HEK293T (cell line): ENCODE measurements around the gene KLHL6.

Experiments
- CTCF ChIA-PET: fragments of 350-600 bp; formaldehyde crosslinking; extraction: SDS; loops from one replicate; lab custom pipeline; 2021; ENCODE audit warnings: antibody characterized with exemption, inconsistent platforms; lab: Yijun Ruan, JAX
- POLR2A ChIA-PET: fragments of 350-600 bp; formaldehyde crosslinking; extraction: SDS; loops from one replicate; lab custom pipeline; 2020; ENCODE audit warnings: antibody characterized with exemption, inconsistent platforms; lab: Yijun Ruan, JAX
- DNase-seq: peaks from one replicate; pipeline ENCODE4 v3.0.0; 2012; ENCODE audit warnings: mixed read lengths; ENCODE audit errors: extremely low spot score
- ARNT ChIP-seq: fragments of 450-650 bp; IDR thresholded peaks from 2 replicates; pipeline ENCODE4 v1.6.1; 2017; ENCODE audit warnings: mild to moderate bottlenecking
- BHLHE40 ChIP-seq: fragments of 450-650 bp; IDR thresholded peaks from 2 replicates; pipeline ENCODE4 v1.6.1; 2016; ENCODE audit warnings: mild to moderate bottlenecking, moderate library complexity, borderline replicate concordance
- CTBP1 ChIP-seq: fragments of 450-650 bp; IDR thresholded peaks from 2 replicates; pipeline ENCODE4 v1.6.1; 2016; ENCODE audit warnings: borderline replicate concordance
- ELF4 ChIP-seq: fragments of 450-650 bp; IDR thresholded peaks from 2 replicates; pipeline ENCODE4 v1.6.1; 2017; ENCODE audit warnings: antibody characterized with exemption
- FOXA1 ChIP-seq: fragments of 450-650 bp; IDR thresholded peaks from 2 replicates; pipeline ENCODE4 v1.6.1; 2016; ENCODE audit warnings: mild to moderate bottlenecking
- FOXK2 ChIP-seq: fragments of 450-650 bp; IDR thresholded peaks from 2 replicates; pipeline ENCODE4 v1.6.1; 2016; ENCODE audit warnings: mild to moderate bottlenecking
- FOXM1 ChIP-seq: fragments of 450-650 bp; IDR thresholded peaks from 2 replicates; pipeline ENCODE4 v1.6.1; 2017; ENCODE audit warnings: mild to moderate bottlenecking, borderline replicate concordance
- HDGF ChIP-seq: fragments of 450-650 bp; IDR thresholded peaks from 2 replicates; pipeline ENCODE4 v1.6.1; 2017; ENCODE audit warnings: antibody characterized with exemption, borderline replicate concordance
- L3MBTL2 ChIP-seq: fragments of 450-650 bp; conservative IDR thresholded peaks from 2 replicates; pipeline ENCODE4 v1.6.1; 2016; ENCODE audit warnings: mild to moderate bottlenecking
- LEF1 ChIP-seq: fragments of 450-650 bp; IDR thresholded peaks from 2 replicates; pipeline ENCODE4 v1.6.1; 2017; ENCODE audit warnings: mild to moderate bottlenecking, borderline replicate concordance
- NFRKB ChIP-seq: fragments of 450-650 bp; IDR thresholded peaks from 2 replicates; pipeline ENCODE4 v1.6.1; 2016; ENCODE audit warnings: mild to moderate bottlenecking, moderate library complexity
- SP1 ChIP-seq: fragments of 450-650 bp; IDR thresholded peaks from 2 replicates; pipeline ENCODE4 v1.6.1; 2017
- SUZ12 ChIP-seq: fragments of 450-650 bp; IDR thresholded peaks from 2 replicates; pipeline ENCODE4 v1.6.1; 2016; ENCODE audit warnings: mild to moderate bottlenecking
- TARDBP ChIP-seq: fragments of 450-650 bp; IDR thresholded peaks from 2 replicates; pipeline ENCODE4 v1.6.1; 2016
- ZNF384 ChIP-seq: fragments of 450-650 bp; IDR thresholded peaks from 2 replicates; pipeline ENCODE4 v1.6.1; 2016
- TF ChIP-seq, protein P1 (sequence below): fragments of 450-650 bp; IDR thresholded peaks from 2 replicates; pipeline ENCODE4 v1.6.1; 2016

The KLHL6 gene

DNA sequence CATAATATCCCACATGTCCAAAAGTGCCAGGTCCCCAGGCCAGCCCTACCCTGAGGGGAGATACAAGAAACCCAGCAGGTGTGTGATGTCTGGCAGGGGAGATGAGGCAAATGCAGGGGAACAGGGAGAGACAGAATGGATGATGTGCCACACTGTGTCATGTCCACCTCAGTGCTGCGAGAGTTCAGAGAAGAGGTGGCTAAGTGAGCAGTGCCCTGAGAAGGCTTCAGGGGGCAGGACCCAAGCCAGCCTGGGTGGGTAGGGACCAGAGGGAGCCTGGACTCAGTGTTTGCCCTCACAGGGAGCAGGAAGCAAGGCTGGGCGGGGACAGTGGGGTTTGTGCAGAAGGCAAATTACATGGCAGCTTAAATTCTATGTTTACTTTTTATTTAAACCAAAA is 61.2 kb downstream of the KLHL6 start:
- CTCF ChIA-PET: no interaction called here
- POLR2A ChIA-PET: no interaction called here
- no peak for TF ChIP-seq FOXK2
- no peak for TF ChIP-seq SUZ12
- no peak for DNase-seq

DNA sequence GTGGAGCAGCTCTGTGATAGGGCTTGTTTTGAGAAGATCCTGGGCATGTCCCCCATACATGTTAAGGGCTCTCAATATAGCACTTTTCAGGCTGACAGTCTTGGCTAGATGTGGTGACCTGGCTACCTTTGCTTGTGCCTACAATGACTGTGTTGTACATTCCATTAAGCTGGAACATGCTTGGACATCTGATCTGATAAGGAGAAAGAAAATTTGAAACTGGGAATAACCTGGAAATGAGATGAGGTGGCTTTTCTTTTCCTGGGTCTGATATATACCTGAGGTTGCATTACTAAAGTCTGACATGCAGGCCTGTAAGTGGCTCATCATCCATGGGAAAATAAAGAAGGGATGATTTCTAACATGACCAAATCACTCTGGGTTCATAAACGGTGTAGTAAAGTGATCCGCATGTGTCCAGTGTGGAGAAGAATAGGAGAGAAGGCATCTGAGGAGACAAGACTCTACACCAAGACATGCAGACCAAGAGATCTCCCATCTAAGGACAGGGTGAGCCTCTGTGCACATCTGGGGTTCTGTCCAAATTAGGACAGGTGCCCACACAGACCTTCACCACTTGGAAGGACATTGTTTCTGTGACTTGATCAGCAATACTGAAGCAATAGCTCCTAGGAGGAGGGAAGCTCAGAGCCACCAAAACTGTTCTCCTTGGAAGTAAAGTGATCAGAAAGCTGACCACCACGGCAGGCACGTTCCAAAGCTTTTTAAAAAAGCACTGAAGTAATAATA is 62.0 kb downstream of the KLHL6 start:
- CTCF ChIA-PET: no interaction called here
- no peak for TF ChIP-seq NFRKB
- no peak for TF ChIP-seq FOXA1
- no peak for TF ChIP-seq SP1
- no peak for TF ChIP-seq CTBP1
- no peak for TF ChIP-seq ELF4
- POLR2A ChIA-PET: no interaction called here
- no peak for DNase-seq

DNA sequence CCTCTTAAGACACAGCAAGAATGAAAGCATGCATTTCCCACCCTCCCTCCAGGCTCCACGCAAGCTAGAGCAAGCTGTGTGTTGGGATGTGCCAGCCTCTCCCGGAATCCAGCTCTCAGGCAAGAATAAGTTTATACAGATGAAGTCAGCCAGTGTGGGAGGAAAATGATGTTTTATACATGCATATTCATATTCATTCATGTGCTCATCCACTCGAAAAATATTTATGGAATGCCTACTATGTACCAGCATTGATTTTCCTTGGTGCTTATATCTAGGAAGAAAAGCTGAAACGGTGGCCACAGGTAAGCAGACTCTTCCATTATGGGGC is 62.7 kb downstream of the KLHL6 start:
- no peak for DNase-seq

DNA sequence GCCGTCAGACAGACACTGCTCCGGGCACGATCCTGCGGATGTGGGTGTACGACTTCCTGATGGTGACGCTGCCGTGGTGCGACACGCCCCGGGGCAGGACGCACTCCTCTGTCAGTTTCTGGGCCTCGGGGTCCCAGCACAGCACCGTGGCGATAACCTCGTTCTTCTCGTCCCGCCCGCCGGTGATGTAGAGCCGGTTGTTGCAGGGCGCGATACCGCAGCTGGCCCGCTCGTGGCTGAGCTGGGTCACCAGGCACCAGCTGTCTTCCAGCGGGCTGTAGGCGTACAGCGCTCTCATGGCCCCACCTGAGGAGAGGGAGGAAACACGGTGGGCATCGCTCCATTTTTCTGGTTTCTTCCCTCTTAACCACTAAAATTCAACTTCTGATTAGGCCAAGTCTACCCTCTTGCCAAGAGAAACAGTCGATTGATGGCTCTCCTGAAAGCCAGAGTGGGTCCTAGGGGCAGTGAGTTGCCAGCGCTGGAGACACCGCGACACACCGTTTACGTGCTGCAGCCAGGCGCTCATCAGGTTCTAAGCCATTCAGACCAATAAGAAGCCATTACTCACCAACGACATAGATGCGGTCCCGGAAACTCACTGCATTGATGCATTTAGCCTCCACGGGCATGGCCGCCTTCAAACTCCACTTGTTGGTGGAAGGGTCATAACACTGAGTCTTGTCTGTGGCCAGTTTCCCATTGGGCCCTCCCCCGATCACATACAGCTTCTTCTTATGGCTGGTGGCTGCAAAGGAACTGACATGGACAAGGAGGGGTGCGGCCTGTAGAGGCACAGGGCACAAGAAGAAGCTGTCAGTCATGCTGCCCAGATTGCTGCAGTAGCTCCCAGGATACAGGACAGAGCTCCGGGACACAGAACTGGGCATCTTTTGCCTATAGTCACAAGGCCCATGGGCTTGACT is 63.3 kb downstream of the KLHL6 start:
- CTCF ChIA-PET: no interaction called here
- POLR2A ChIA-PET: no interaction called here
- DNase-seq: no peak
- TF ChIP-seq ARNT (no peak), L3MBTL2 (no peak), BHLHE40 (no peak), LEF1 (no peak)

More for the DNA sequence above, 62.7 kb downstream of the KLHL6 start:
- ChIA-PET CTCF (no interaction called here), POLR2A (no interaction called here)
- no peak for TF ChIP-seq ARNT
- TF ChIP-seq, protein P1, sequence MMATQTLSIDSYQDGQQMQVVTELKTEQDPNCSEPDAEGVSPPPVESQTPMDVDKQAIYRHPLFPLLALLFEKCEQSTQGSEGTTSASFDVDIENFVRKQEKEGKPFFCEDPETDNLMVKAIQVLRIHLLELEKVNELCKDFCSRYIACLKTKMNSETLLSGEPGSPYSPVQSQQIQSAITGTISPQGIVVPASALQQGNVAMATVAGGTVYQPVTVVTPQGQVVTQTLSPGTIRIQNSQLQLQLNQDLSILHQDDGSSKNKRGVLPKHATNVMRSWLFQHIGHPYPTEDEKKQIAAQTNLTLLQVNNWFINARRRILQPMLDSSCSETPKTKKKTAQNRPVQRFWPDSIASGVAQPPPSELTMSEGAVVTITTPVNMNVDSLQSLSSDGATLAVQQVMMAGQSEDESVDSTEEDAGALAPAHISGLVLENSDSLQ: no peak
- TF ChIP-seq ELF4: no peak

DNA sequence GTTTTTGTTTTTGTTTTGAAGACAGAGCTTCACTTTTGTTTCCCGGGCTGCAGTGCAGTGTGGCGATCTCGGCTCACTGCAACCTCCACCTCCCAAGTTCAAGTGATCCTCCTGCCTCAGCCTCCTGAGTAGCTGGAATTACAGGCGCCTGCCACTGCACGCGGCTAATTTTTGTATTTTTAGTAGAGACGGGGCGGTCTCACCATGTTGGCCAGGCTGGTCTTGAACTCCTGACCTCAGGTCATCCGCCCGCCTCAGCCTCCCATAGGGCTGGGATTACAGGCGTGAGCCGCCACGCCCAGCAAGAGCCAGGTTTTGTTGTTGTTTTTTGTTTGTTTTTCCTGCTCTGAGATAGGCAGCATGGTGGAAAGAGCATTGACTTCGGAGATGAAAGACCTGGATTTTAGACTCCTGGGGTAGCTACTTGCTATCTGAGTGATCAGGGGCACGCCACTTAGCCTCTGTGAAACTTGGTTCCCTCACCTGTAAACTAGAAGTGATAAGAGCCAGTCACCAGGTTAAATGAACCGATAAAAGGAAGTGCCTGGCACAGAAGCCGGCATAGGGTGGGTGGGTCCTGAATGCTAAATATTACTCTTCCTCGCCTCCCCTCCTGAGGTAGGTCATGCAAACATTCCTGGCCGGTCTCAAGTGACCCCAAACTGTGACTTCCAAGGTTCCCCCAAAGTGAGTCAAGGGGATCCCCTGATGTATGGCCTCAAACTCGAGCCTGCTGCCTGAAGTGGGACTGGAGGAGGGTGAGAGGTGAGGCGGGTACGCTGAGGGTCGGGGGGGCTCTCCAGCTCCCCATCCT is 64.2 kb downstream of the KLHL6 start:
- ChIA-PET CTCF (no interaction called here), POLR2A (no interaction called here)
- TF ChIP-seq LEF1 (no peak), FOXK2 (no peak), L3MBTL2 (no peak), HDGF (no peak), TARDBP (no peak), BHLHE40 (no peak), SUZ12 (no peak), SP1 (no peak), CTBP1 (no peak), ARNT (no peak)
- TF ChIP-seq, protein P1: no peak
- DNase-seq: no peak

DNA sequence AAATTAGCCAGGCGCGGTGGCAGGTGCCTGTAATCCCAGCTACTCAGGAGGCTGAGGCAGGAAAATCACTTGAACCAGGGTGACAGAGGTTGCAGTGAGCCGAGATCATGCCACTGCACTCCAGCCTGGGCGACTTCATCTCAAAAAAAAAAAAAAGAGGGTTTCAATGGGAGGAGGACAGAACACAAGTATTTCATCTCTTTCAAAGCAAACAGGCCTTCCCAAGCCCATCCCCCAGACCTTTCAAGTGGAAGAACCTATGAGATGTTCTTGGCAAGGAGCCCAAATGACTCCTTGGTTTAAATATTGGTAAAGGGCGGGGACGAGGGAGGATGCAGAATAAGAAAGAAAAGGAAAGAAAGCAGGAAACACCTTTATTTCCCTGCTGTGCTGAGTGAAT is 64.9 kb downstream of the KLHL6 start:
- POLR2A ChIA-PET: no interaction called here
- no peak for TF ChIP-seq FOXM1
- TF ChIP-seq ZNF384: no peak
- no peak for TF ChIP-seq BHLHE40
- no peak for TF ChIP-seq HDGF
- CTCF ChIA-PET: no interaction called here
- DNase-seq: no peak

DNA sequence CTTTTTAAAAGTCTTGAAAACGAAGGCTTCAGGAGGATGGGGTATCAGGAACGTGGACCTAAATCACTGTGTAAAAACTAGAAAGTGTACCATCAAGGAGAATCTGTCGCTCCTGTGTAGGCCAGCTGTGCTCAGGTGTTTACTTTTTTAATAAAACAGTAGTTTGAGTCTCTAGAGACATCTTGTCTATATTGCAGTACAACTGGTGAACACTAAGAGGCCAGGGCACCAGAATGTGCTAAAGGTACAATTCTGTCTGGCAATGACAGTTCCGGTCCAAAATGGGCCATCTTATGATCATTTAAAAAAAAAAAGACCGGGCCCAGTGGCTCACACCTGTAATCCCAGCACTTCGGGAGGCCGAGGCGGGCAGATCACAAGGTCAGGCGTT is 65.3 kb downstream of the KLHL6 start:
- ChIA-PET CTCF (no interaction called here), POLR2A (no interaction called here)
- DNase-seq: no peak
- TF ChIP-seq LEF1 (no peak), FOXM1 (no peak), NFRKB (no peak), ELF4 (no peak), ARNT (no peak), TARDBP (no peak), ZNF384 (no peak), SP1 (no peak), L3MBTL2 (no peak), BHLHE40 (no peak), FOXA1 (no peak), CTBP1 (no peak), FOXK2 (no peak), SUZ12 (no peak), HDGF (no peak)
- TF ChIP-seq, protein P1: no peak
